GM10248 (cell line): Measurements from ENCODE around the gene POLR3H.
A peak's percentile ranks its signal among the peaks of the same experiment; 100 is the strongest.

Source experiments
- CTCF ChIA-PET: fragments of 300-600 bp; sonication (Branson Sonifier 250); formaldehyde crosslinking; extraction: SDS; loops from one replicate; lab custom pipeline; 2021; ENCODE audit warnings: antibody characterized with exemption; lab: Yijun Ruan, JAX
- POLR2A ChIA-PET: fragments of 350-650 bp; sonication (Branson Sonifier 250); formaldehyde crosslinking; extraction: SDS; loops from one replicate; lab custom pipeline; 2020; ENCODE audit warnings: antibody characterized with exemption; lab: Yijun Ruan, JAX
- DNase-seq: peaks from one replicate; pipeline ENCODE4 v3.0.0; 2012; ENCODE audit errors: extremely low spot score
- TF ChIP-seq, protein P1 (sequence below): IDR thresholded peaks from 2 replicates; pipeline ENCODE4 v1.5.1; 2012; ENCODE audit warnings: mild to moderate bottlenecking, low read depth; ENCODE audit errors: extremely low read depth, missing control alignments, control extremely low read depth

Gene POLR3H

DNA sequence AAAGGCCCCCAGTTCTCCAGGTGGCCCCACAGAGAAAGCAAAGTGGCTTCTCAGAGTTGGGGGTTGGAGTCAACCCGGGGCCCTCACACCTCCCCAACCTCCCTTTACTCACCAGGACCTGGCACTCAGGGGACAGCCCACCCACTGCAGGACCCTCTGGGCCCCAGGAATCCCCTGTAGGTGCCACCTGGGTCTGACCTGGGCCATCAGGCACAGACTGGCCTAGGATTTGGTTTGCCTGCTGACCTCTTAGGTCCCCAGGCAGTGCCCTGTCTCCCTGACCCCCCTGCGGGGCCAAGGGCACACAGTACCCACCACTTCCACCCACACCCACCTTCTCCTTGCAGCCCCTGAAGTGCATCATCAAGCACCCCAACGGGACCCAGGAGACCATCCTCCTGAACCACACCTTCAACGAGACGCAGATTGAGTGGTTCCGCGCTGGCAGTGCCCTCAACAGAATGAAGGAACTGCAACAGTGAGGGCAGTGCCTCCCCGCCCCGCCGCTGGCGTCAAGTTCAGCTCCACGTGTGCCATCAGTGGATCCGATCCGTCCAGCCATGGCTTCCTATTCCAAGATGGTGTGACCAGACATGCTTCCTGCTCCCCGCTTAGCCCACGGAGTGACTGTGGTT lies 16.0 kb downstream of the POLR3H start:
- POLR2A ChIA-PET: no interaction called here
- no peak for DNase-seq
- TF ChIP-seq, protein P1, sequence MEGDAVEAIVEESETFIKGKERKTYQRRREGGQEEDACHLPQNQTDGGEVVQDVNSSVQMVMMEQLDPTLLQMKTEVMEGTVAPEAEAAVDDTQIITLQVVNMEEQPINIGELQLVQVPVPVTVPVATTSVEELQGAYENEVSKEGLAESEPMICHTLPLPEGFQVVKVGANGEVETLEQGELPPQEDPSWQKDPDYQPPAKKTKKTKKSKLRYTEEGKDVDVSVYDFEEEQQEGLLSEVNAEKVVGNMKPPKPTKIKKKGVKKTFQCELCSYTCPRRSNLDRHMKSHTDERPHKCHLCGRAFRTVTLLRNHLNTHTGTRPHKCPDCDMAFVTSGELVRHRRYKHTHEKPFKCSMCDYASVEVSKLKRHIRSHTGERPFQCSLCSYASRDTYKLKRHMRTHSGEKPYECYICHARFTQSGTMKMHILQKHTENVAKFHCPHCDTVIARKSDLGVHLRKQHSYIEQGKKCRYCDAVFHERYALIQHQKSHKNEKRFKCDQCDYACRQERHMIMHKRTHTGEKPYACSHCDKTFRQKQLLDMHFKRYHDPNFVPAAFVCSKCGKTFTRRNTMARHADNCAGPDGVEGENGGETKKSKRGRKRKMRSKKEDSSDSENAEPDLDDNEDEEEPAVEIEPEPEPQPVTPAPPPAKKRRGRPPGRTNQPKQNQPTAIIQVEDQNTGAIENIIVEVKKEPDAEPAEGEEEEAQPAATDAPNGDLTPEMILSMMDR: no peak
- CTCF ChIA-PET: interaction anchor here (1.4 to 9.7 kb wide), 11 partner anchors 10 to 605 kb away, joined by 4 to 190 read pairs (median 10); no protein-coding TSS in a partner anchor

DNA sequence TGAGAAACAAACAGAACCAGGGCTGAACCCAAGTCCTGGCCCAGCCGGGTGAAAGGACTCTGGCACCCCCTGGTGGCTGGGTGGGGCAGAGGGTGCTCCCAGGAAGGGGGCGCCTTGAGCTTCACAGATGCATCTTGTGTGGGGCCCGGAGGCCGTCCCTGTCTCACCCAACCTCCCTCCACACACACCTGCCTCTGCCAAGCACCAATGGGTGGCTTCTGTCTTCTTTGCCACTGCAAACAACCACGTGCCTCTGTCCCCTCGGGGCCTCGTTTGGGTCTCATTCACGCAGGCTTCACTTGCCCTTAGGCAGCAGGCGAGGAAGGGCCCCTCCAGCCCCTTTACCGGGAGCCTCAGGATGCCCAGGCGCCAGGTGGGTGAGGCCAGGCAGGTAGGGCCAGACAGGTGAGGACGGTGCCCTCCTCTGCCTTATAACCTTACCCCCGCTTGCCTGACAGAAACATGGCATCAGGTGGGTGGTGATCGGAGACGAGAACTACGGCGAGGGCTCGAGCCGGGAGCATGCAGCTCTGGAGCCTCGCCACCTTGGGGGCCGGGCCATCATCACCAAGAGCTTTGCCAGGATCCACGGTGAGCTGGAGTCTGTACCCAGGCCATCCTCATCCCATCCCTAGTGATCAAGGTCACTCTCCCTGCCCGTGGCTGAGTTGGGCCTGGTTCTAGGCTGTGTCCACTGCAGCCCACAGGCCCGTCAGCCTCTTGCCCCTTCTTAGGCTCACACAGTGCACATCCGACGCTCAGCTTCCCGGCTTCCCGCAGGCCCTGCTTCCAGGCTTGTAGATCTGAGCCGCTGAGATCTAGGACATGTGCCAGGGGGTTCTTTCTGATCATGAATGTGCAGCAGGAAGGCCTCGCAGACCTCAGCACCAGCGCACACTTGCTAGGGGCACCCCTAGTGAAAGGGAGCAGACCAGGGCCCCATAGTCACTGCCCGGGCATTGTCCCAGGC lies 17.2 kb downstream of the POLR3H start:
- ChIA-PET POLR2A (interaction anchor here (0.5 to 1.0 kb wide), 3 partner anchors 17 to 81 kb away, joined by 3 to 9 read pairs (median 3); partner anchors contain the start of gene TOB2), CTCF (interaction anchor here (0.6 to 9.7 kb wide), 37 partner anchors 8 to 604 kb away, joined by 3 to 190 read pairs (median 4); partner anchors contain the start of genes ACO2, PHF5A, TEF and ZC3H7B)
- DNase-seq: peak; percentile 80
- TF ChIP-seq, protein P1: peak; percentile 90

DNA sequence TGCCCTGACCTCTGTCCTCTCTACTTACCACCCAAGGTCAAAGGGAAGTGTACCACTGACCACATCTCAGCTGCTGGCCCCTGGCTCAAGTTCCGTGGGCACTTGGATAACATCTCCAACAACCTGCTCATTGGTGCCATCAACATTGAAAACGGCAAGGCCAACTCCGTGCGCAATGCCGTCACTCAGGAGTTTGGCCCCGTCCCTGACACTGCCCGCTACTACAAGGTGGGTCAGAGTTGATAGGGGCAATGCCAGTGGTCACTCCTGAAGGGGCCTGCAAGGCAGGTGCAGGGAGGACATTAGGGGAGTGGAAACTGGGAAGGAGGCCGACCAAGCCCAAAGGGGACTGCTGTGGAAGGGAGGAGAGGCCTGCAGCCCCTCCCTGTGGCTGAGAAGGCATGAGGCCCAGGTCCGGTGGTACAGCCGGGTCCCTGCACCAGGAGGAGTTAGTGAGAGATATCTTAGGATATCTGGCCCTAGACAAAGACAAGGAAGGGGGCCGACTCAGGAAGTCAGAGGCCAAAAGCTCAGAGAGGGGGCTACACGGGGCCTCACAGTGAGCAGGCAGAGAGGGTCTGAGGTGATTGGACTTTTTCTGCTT lies 17.9 kb downstream of the POLR3H start:
- no peak for DNase-seq
- TF ChIP-seq, protein P1: no peak
- ChIA-PET CTCF (interaction anchor here (0.6 to 9.7 kb wide), 36 partner anchors 8 to 603 kb away, joined by 3 to 190 read pairs (median 4); partner anchors contain the start of genes ACO2, PHF5A and ZC3H7B), POLR2A (interaction anchor here (0.5 to 1.0 kb wide), 3 partner anchors 40 to 80 kb away, joined by 3 to 9 read pairs (median 3); partner anchors contain the start of gene TOB2)

DNA sequence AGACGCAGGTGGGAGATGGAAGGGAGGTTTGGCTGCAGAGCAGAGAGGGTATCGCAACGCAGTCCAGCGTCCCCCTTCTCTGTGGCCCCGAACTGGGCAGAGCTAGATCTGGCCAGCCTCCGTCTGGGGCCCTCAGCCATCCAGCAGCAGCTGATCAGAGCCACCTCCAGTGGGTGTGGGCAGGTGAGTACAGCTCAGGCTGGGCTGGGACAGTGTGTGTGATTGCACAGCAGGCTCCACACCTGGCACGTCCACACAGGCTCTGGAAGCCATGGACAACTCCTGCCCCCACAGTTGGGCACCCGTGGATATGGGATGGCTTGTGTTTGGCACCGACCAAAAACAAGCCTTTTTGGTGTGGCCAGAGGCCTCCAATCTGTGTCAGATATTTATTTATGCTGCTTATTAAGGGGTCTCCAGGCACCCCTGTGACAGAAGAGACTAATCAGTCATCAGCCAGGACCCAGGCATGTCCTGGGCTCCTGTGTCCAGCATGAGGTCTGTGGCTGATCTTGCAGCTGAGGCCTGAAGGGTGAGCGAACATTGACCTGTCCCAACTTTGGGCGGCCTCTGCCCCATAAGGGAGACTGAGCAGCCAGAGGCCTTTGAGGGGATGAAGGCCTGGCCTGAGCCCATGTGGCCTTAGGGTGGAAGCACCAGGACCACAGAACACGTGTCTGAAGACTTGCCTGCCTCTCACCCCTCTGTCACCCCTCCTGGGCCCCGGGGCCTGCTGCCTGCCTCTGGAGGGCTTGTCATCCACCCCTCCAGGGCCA lies 18.6 kb downstream of the POLR3H start:
- ChIA-PET POLR2A (interaction anchor here (0.6 kb wide), 1 partner anchor 41 kb away, joined by 3 read pairs; no protein-coding TSS in a partner anchor), CTCF (interaction anchor here (1.1 to 9.7 kb wide), 7 partner anchors 16 to 134 kb away, joined by 3 to 190 read pairs (median 8); no protein-coding TSS in a partner anchor)
- TF ChIP-seq, protein P1: no peak
- DNase-seq: no peak

DNA sequence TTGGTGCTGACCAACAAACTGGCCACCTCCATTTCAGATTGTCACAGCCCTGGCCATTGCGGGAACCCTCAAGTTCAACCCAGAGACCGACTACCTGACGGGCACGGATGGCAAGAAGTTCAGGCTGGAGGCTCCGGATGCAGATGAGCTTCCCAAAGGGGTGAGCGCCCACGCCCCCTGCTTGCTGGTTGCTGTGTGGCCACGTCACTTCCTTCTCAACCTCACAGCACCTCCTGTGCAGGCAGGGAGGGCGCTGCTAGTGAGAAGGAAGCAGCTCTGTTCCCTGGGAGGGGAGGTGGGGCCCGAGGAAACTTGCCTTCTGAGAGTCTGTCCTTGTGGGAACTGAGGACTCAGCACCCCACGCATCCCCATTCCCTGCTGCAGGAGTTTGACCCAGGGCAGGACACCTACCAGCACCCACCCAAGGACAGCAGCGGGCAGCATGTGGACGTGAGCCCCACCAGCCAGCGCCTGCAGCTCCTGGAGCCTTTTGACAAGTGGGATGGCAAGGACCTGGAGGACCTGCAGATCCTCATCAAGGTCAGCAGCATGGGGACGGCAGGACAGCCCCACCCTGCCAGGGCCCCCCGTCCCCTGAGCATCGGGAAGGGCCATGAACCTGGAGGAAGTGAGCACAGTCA lies 19.3 kb downstream of the POLR3H start:
- ChIA-PET CTCF (interaction anchor here (1.1 to 9.7 kb wide), 3 partner anchors 20 to 123 kb away, joined by 3 to 190 read pairs (median 3); no protein-coding TSS in a partner anchor), POLR2A (no interaction called here)
- TF ChIP-seq, protein P1: no peak
- DNase-seq: peak; percentile 53
